Lower lobe of right lung (tissue), 2 donors: Measurements from ENCODE around the gene FAM229A. TPM values are rescaled to one million over a fixed set of nuclear protein-coding genes. Genes with fewer than 3 reads are reported as not detected.
A peak's percentile ranks its signal among the peaks of the same experiment; 100 is the strongest.
"Not testable (repeated sequence)": the region's sequence is repeated elsewhere in the genome, so short reads cannot be mapped to it uniquely, and the experiment has no call there.

Experiments used
- ATAC-seq, 2 donors: fragments of 200-7000 bp; cut with Tn5 transposase; one replicate each; pipeline ENCODE4 v1.9.1; 2020 to 2022; ENCODE audit warnings: mild to moderate bottlenecking in 2 of 2, moderate library complexity in 2 of 2
- DNase-seq: peaks from one replicate; pipeline ENCODE4 v3.0.0-alpha.2; 2020
- H3K27ac ChIP-seq: fragments of 200-600 bp; one replicate; pipeline ENCODE4 v1.8.0; 2022
- H3K27me3 ChIP-seq: fragments of 200-600 bp; one replicate; pipeline ENCODE4 v1.8.0; 2022; ENCODE audit warnings: low read depth
- H3K36me3 ChIP-seq: fragments of 200-600 bp; one replicate; pipeline ENCODE4 v1.8.0; 2022; ENCODE audit warnings: mild to moderate bottlenecking
- H3K4me1 ChIP-seq: fragments of 200-600 bp; one replicate; pipeline ENCODE4 v1.8.0; 2022
- H3K4me3 ChIP-seq: fragments of 200-600 bp; one replicate; pipeline ENCODE4 v1.8.0; 2022; ENCODE audit warnings: mild to moderate bottlenecking
- H3K9me3 ChIP-seq: fragments of 200-600 bp; one replicate; pipeline ENCODE4 v1.8.0; 2022
- intact Hi-C: fragments of 100-400 bp; cut with DNase I; formaldehyde crosslinking; loops from one replicate; pipeline ENCODE4 v1.11.0; 2022
- total RNA-seq: library from RNA; stranded (reverse); fragmentation: NEBNext Ultra II Directional; extraction: Animal tissue kit (Norgen Biotek cat#: 25700); gene quantifications from one replicate; pipeline ENCODE4 v1.2.1, GENCODE V29; 2021
- TF ChIP-seq, protein P1 (sequence below): fragments of 200-600 bp; IDR thresholded peaks from one replicate; pipeline ENCODE4 v1.8.0; 2022; ENCODE audit warnings: antibody characterized with exemption, mild to moderate bottlenecking
- donor health status: DM: no; HTN: yes; CAD: no; lungs with severe emphysema.

Gene FAM229A
- total RNA-seq, 1 donor from 2014 or later, result 9.7 TPM

DNA sequence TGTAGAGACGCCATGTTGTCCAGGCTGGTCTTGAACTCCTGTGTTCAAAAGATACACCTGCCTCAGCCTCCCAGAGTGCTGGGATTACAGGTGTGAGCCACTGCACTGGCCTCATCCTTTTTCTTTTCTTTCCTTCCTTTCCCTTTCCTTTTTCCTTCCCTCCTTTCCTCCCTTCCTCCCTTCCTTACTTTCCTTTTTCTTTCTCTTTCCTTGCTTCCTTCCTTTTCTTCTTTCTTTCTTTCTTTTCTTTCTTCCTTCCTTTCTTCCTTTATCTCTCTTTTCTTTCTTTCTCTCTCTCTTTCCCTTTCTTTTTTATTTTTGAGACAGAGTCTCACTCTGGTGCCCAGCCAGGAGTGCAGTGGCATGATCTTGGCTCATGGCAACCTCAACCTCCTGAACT, 5.8 kb downstream of the FAM229A start:
- H3K4me1 ChIP-seq, result peaks cover 24% of the 10 kb centered on the region
- intact Hi-C loops, result no loop called here

DNA sequence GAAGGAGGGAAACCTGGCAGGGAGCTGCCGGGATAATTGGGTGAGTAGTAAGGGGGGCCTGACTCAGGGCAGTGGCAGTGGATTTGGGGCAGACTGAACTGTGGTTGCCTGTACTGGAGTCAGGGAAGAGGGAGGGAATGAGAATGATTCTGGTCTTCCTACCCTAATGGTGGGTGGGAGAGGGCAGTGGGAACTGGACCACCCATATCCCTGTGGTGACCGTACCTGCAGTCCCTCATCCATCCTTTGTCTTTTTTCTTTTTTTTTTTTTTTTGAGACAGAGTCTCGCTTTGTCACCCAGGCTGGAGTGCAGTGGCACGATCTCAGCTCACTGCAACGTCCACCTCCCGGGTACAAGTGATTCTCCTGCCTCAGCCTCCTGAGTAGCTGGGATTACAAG, 6.5 kb downstream of the FAM229A start:
- H3K4me1 ChIP-seq, result peaks cover 23% of the 10 kb centered on the region
- ATAC-seq, H3K27ac ChIP-seq, intact Hi-C loops, DNase-seq, H3K36me3 ChIP-seq, H3K9me3 ChIP-seq, H3K27me3 ChIP-seq, H3K4me3 ChIP-seq: not testable (repeated sequence)

More for the DNA sequence above, 5.8 kb downstream of the FAM229A start:
- no peaks in the 10 kb centered on the region for H3K27me3 ChIP-seq
- ATAC-seq (no peak), DNase-seq (no peak)
- no peaks in the 10 kb centered on the region for H3K9me3 ChIP-seq
- no peak overlapping the region for H3K27ac ChIP-seq
- no peaks in the 10 kb centered on the region for H3K36me3 ChIP-seq
- H3K4me3 ChIP-seq, result no peak overlapping the region
- TF ChIP-seq, protein P1, sequence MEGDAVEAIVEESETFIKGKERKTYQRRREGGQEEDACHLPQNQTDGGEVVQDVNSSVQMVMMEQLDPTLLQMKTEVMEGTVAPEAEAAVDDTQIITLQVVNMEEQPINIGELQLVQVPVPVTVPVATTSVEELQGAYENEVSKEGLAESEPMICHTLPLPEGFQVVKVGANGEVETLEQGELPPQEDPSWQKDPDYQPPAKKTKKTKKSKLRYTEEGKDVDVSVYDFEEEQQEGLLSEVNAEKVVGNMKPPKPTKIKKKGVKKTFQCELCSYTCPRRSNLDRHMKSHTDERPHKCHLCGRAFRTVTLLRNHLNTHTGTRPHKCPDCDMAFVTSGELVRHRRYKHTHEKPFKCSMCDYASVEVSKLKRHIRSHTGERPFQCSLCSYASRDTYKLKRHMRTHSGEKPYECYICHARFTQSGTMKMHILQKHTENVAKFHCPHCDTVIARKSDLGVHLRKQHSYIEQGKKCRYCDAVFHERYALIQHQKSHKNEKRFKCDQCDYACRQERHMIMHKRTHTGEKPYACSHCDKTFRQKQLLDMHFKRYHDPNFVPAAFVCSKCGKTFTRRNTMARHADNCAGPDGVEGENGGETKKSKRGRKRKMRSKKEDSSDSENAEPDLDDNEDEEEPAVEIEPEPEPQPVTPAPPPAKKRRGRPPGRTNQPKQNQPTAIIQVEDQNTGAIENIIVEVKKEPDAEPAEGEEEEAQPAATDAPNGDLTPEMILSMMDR, result no peak

DNA sequence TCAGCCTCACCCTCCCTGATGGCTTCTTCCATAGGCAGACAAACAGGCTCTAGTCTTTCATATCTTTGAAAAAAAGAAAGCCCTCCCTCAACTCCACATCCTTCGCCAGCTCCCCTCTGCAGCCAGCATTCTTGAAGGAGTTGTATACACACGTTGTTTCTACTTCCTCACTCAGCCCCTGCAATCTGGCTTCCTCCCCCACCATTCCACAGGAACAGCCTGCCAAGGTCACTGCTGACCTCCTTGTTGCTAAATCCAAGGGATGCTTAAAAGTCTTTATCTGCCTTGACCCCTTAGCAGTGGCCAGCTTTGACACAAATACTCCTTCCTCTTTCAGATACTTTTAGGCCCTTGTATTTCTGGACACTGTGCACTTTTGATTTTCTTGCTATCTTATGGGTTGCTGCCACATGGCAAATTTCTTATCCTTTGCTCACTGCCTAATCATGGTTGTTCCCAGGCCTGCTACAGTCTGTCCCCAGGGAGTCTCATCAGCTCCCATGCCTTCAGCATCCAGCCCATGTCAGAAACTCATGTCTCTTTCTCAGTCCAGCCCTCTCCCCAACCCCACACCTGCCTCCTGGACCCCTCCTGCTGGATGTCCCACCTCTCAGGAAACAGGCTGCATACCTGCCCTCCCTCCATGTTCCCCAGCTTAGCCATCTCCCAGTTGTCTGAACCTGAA, 8.3 kb downstream of the FAM229A start:
- Histone ChIP-seq H3K36me3 (no peaks in the 10 kb centered on the region), H3K9me3 (no peaks in the 10 kb centered on the region), H3K4me3 (no peak overlapping the region), H3K4me1 (peaks cover 41% of the 10 kb centered on the region), H3K27me3 (no peaks in the 10 kb centered on the region), H3K27ac (no peak overlapping the region)
- no peak for ATAC-seq
- intact Hi-C loops, result no loop called here
- TF ChIP-seq, protein P1, result no peak
- no peak for DNase-seq

DNA sequence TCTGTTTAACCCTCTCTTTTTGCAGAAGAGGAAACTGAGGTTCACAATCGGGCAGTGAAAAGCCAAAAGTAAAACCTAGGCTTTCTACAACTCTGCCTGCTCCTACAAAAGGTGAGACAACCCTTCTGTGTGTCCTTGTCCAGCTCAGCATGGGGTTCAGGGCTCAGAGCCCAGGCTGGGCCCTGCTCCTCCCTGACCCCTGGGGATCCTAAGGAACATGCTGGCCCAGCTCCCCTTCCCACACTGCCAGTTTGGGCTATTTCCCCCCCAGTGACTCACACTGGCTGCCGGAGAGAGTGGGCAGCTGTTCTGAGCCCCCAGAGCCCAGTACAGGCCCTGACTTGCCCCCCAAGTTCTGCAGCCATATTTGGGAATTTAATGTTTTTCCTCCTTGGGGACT, 8.9 kb downstream of the FAM229A start:
- Histone ChIP-seq H3K9me3 (no peaks in the 10 kb centered on the region), H3K27ac (no peak overlapping the region), H3K4me3 (no peak overlapping the region), H3K36me3 (no peaks in the 10 kb centered on the region), H3K4me1 (peaks cover 47% of the 10 kb centered on the region), H3K27me3 (no peaks in the 10 kb centered on the region)
- DNase-seq (no peak), ATAC-seq (no peak)
- intact Hi-C loops, result no loop called here
- TF ChIP-seq, protein P1, result no peak

- Histone ChIP-seq H3K27me3 (no peaks in the 10 kb centered on the region), H3K27ac (peak overlapping the region; percentile 95), H3K4me3 (peak overlapping the region; percentile 79), H3K4me1 (peaks cover 48% of the 10 kb centered on the region), H3K9me3 (no peaks in the 10 kb centered on the region), H3K36me3 (no peaks in the 10 kb centered on the region)
- DNase-seq, result no peak
- intact Hi-C loops, result no loop called here
- ATAC-seq, result no peak
- TF ChIP-seq, protein P1, result no peak
These were observed 9.4 kb downstream of the FAM229A start for GRCh38 chr1:32352831-32353383.

DNA sequence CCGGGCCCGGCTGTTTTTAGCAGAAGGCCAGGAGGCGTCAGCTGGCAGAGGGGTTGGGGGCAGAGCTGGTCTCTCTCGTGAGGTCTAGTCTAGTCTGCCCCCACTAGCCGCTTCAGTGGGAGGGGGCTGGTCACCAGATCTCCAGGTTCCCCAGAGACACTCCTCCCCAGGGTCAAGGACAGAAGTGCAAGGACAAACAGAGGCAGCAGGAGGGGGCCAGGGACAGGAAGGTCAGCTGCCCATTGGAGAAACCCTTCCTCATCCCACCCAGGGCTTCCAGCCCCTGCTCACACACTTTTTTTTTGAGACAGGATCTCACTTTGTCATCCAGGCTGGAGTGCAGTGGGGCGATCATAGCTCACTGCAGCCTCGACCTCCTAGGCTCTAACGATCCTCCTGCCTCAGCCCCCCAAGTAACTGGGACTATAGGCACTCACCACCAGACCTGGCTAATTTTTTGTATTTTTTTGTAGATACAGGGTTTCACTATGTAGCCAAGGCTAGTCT, 10.0 kb downstream of the FAM229A start:
- Histone ChIP-seq H3K4me1 (peaks cover 48% of the 10 kb centered on the region), H3K36me3 (no peaks in the 10 kb centered on the region), H3K4me3 (peak overlapping the region; percentile 79), H3K9me3 (no peaks in the 10 kb centered on the region), H3K27ac (peak overlapping the region; percentile 95), H3K27me3 (no peaks in the 10 kb centered on the region)
- ATAC-seq (no peak), DNase-seq (no peak)
- TF ChIP-seq, protein P1, result no peak
- intact Hi-C loops, result no loop called here
